ENCODE measurements around the gene MACO1. TPM values are rescaled to one million over a fixed set of nuclear protein-coding genes. Genes with fewer than 3 reads are reported as not detected.

Gene MACO1
- total and polyA plus RNA-seq, 9 of the 15 experiments (the other 6 are each of a cell fraction or from before 2014, with no cell fraction given): 4.6 to 28.4 (median 21.7) TPM

DNA sequence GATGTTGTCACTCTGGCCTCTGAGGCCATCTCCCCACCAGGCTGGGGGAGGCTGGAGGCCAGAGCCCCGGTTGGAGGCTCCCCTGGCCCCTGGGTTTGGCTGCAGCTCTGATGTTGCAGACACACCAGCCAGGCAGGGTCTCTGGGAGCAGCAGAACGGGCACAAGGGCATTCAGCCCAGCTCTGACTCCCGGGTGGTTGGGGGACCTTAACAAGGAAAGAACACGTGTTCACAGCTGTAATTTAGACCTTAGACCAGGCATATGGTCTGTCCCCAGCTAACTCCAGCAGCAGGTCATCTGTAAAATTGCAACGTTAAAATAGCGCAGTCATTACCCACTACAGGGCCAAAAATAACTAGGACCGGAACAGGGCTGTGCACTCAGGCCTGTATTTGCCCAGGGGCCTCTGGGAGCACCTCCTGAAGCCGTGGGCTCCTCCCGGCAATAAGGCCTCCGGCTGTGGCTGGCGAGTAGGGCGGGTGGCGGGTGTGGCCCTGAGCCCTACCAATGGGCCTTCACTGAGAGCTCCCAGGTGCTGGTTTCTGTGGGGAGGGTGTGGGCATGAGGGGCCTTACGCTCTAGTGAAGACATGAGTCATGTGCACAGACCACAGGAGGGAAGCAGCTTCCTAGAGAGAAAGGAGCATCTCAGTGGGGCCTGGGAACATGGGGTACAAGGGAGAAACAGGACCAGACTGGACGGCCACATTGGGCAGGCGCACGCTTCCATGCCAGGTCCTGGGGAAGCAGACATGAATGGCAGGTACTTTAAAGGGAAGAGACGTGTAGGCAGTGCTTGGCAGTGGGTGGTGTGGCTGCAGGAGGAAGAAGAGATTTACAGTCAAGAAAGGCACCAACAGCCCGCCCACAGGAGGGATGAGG is 118.8 kb downstream of the MACO1 start (continued):
- TF ChIP-seq NFRKB (IDR thresholded peaks at IDR 0.05; ENCODE audit: low read depth) (peak; percentile 35), NCOA2 (IDR thresholded peaks at IDR 0.05; ENCODE audit: partially characterized antibody in 2 of 2) (no peak), EP400 (IDR thresholded peaks at IDR 0.05) (peak; percentile 37), FOSL1 (tag; conservative IDR thresholded peaks at IDR 0.05) (no peak), DPF2 (IDR thresholded peaks at IDR 0.05) (0 out of 2 replicates have a peak, but pooled peaks have one; percentile 72), E2F3 (CRISPR knock-in tag; IDR thresholded peaks at IDR 0.05) (no peak), ETV5 (CRISPR knock-in tag; IDR thresholded peaks at IDR 0.05; ENCODE audit: low read depth) (peak; percentile 91), YBX1 (IDR thresholded peaks at IDR 0.05) (no peak), FOXA1 (IDR thresholded peaks at IDR 0.05; ENCODE audit: borderline replicate concordance) (no peak), EHMT2 (IDR thresholded peaks at IDR 0.05) (no peak), HNRNPUL1 (IDR thresholded peaks at IDR 0.05; ENCODE audit: low read length) (no peak), KLF1 (tag; IDR thresholded peaks at IDR 0.05) (peak; percentile 36; the same call in 1 of the 2 replicates), NFIX (CRISPR knock-in tag; IDR thresholded peaks at IDR 0.05; ENCODE audit: low read depth) (no peak), ATF1 (CRISPR knock-in tag; IDR thresholded peaks at IDR 0.05) (no peak), ATF1 (tag; IDR thresholded peaks at IDR 0.05) (0 out of 2 replicates have a peak, but pooled peaks have one; percentile 35), NFYB (IDR thresholded peaks at IDR 0.05; ENCODE audit: extremely low read depth, insufficient read length) (peak; percentile 48), DACH1 (IDR thresholded peaks at IDR 0.05; ENCODE audit: partially characterized antibody) (peak; percentile 39), HNRNPLL (IDR thresholded peaks at IDR 0.05; ENCODE audit: low read depth, low read length, poor library complexity, severe bottlenecking) (peak; percentile 40)
- TF ChIP-seq, protein P1, sequence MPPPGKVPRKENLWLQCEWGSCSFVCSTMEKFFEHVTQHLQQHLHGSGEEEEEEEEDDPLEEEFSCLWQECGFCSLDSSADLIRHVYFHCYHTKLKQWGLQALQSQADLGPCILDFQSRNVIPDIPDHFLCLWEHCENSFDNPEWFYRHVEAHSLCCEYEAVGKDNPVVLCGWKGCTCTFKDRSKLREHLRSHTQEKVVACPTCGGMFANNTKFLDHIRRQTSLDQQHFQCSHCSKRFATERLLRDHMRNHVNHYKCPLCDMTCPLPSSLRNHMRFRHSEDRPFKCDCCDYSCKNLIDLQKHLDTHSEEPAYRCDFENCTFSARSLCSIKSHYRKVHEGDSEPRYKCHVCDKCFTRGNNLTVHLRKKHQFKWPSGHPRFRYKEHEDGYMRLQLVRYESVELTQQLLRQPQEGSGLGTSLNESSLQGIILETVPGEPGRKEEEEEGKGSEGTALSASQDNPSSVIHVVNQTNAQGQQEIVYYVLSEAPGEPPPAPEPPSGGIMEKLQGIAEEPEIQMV (tag; conservative IDR thresholded peaks at IDR 0.05; ENCODE audit: low read depth): no peak
- TF ChIP-seq, protein P2, sequence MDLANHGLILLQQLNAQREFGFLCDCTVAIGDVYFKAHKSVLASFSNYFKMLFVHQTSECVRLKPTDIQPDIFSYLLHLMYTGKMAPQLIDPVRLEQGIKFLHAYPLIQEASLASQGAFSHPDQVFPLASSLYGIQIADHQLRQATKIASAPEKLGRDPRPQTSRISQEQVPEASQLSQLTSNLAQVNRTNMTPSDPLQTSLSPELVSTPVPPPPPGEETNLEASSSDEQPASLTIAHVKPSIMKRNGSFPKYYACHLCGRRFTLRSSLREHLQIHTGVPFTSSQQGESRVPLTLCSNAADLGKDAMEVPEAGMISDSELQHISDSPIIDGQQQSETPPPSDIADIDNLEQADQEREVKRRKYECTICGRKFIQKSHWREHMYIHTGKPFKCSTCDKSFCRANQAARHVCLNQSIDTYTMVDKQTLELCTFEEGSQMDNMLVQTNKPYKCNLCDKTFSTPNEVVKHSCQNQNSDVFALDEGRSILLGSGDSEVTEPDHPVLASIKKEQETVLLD (IDR thresholded peaks at IDR 0.05): no peak; the same call in 1 of the 2 replicates
- TF ChIP-seq, protein P3, sequence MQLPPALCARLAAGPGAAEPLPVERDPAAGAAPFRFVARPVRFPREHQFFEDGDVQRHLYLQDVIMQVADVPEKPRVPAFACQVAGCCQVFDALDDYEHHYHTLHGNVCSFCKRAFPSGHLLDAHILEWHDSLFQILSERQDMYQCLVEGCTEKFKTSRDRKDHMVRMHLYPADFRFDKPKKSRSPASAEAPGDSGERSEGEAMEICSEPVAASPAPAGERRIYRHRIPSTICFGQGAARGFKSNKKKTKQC (CRISPR knock-in tag; IDR thresholded peaks at IDR 0.05): peak; percentile 51; the same call in 1 of the 2 replicates

All from K562 (cell line).